Measurements from ENCODE around the gene OR6N1. TPM values are rescaled to one million over a fixed set of nuclear protein-coding genes. Genes with fewer than 3 reads are reported as not detected.

Gene OR6N1
- total and polyA plus RNA-seq, 9 of the 15 experiments (the other 6 are each of a cell fraction or from before 2014, with no cell fraction given): 0.01 to 0.07 TPM; not detected in 7

DNA sequence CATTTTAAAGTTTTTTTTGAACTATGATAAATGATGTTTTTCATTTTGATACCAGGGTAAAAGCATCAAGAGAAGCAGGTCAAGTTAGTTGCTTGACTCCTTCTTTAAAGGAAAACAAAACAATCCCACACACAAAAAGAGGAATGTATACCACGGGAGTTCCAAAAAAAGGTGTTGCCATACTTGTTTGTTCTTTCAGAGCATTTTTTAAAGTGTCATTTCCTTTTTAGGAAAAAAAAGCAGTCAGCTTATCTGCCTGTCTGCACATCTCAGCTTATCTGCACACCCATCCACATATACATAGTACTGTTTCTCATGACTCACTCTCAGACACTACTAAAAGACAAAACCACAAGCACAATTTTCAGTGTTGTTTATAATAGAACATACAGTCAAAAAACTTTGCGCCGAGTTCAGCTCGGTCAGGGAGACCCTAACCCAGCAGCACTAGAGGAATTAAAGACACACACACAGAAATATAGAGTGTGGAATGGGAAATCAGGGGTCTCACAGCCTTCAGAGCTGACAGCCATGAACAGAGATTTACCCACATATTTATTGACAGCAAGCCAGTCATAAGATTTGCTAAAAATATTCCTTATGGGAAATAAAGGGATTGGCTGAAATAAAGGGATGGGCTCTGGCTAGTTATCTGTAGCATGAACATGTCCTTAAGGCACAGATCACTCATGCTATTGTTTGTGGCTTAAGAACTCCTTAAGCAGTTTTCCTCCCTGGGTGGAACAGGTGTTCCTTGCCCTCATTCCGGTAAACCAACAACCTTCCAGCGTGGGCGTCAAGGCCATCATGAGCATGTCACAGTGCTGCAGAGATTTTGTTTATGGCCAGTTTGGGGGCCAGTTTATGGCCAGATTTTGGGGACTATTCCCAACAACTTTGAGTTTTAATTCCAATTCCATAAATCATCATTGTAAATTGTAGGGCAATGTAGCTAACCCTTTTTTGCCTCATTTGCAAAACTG is 47.8 kb upstream of the OR6N1 start (continued):
- TF ChIP-seq EZH2 (IDR thresholded peaks at IDR 0.05; ENCODE audit: borderline replicate concordance, low read depth, low read length) (no peak), TGIF2 (CRISPR knock-in tag; IDR thresholded peaks at IDR 0.05) (no peak), GTF2E2 (tag; IDR thresholded peaks at IDR 0.05) (0 out of 2 replicates have a peak, but pooled peaks have one; percentile 5), ZNF23 (CRISPR knock-in tag; IDR thresholded peaks at IDR 0.05) (no peak), PTTG1 (tag; IDR thresholded peaks at IDR 0.05; ENCODE audit: low read depth) (no peak), PHB2 (IDR thresholded peaks at IDR 0.05; ENCODE audit: low read depth) (no peak), SUPT5H (IDR thresholded peaks at IDR 0.05) (no peak), STAG1 (CRISPR knock-in tag; IDR thresholded peaks at IDR 0.05; ENCODE audit: borderline replicate concordance) (no peak), PRMT5 (CRISPR knock-in tag; IDR thresholded peaks at IDR 0.05) (no peak), GABPA (tag; conservative IDR thresholded peaks at IDR 0.05; ENCODE audit: low read depth) (peak; percentile 59; the same call in 1 of the 2 replicates), ZKSCAN8 (CRISPR knock-in tag; IDR thresholded peaks at IDR 0.05) (0 out of 2 replicates have a peak, but pooled peaks have one; percentile 7), FOXA1 (IDR thresholded peaks at IDR 0.05; ENCODE audit: borderline replicate concordance) (no peak), XRCC3 (IDR thresholded peaks at IDR 0.05) (no peak), ZNF184 (CRISPR knock-in tag; IDR thresholded peaks at IDR 0.05) (no peak), MEIS2 (IDR thresholded peaks at IDR 0.05; ENCODE audit: partially characterized antibody) (peak; percentile 89), ZNF263 (CRISPR knock-in tag; IDR thresholded peaks at IDR 0.05; ENCODE audit: borderline replicate concordance) (no peak), BACH1 (tag; IDR thresholded peaks at IDR 0.05) (peak; percentile 67; the same call in 1 of the 2 replicates), ETV6 (IDR thresholded peaks at IDR 0.05; ENCODE audit: borderline replicate concordance in 1 of 2, low read depth in 2 of 2, low read length in 1 of 2) (0 out of 4 replicates have a peak, but pooled peaks of 1 of the 2 experiments have one; percentile 54), ETV6 (CRISPR knock-in tag; IDR thresholded peaks at IDR 0.05; ENCODE audit: borderline replicate concordance) (no peak), KAT7 (CRISPR knock-in tag; IDR thresholded peaks at IDR 0.05; ENCODE audit: borderline replicate concordance) (no peak)
- TF ChIP-seq, protein P1, sequence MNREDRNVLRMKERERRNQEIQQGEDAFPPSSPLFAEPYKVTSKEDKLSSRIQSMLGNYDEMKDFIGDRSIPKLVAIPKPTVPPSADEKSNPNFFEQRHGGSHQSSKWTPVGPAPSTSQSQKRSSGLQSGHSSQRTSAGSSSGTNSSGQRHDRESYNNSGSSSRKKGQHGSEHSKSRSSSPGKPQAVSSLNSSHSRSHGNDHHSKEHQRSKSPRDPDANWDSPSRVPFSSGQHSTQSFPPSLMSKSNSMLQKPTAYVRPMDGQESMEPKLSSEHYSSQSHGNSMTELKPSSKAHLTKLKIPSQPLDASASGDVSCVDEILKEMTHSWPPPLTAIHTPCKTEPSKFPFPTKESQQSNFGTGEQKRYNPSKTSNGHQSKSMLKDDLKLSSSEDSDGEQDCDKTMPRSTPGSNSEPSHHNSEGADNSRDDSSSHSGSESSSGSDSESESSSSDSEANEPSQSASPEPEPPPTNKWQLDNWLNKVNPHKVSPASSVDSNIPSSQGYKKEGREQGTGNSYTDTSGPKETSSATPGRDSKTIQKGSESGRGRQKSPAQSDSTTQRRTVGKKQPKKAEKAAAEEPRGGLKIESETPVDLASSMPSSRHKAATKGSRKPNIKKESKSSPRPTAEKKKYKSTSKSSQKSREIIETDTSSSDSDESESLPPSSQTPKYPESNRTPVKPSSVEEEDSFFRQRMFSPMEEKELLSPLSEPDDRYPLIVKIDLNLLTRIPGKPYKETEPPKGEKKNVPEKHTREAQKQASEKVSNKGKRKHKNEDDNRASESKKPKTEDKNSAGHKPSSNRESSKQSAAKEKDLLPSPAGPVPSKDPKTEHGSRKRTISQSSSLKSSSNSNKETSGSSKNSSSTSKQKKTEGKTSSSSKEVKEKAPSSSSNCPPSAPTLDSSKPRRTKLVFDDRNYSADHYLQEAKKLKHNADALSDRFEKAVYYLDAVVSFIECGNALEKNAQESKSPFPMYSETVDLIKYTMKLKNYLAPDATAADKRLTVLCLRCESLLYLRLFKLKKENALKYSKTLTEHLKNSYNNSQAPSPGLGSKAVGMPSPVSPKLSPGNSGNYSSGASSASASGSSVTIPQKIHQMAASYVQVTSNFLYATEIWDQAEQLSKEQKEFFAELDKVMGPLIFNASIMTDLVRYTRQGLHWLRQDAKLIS (CRISPR knock-in tag; IDR thresholded peaks at IDR 0.05): no peak
- TF ChIP-seq, protein P2, sequence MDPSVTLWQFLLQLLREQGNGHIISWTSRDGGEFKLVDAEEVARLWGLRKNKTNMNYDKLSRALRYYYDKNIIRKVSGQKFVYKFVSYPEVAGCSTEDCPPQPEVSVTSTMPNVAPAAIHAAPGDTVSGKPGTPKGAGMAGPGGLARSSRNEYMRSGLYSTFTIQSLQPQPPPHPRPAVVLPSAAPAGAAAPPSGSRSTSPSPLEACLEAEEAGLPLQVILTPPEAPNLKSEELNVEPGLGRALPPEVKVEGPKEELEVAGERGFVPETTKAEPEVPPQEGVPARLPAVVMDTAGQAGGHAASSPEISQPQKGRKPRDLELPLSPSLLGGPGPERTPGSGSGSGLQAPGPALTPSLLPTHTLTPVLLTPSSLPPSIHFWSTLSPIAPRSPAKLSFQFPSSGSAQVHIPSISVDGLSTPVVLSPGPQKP (CRISPR knock-in tag; IDR thresholded peaks at IDR 0.05): no peak
- TF ChIP-seq, protein P3, sequence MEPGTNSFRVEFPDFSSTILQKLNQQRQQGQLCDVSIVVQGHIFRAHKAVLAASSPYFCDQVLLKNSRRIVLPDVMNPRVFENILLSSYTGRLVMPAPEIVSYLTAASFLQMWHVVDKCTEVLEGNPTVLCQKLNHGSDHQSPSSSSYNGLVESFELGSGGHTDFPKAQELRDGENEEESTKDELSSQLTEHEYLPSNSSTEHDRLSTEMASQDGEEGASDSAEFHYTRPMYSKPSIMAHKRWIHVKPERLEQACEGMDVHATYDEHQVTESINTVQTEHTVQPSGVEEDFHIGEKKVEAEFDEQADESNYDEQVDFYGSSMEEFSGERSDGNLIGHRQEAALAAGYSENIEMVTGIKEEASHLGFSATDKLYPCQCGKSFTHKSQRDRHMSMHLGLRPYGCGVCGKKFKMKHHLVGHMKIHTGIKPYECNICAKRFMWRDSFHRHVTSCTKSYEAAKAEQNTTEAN (CRISPR knock-in tag; IDR thresholded peaks at IDR 0.05): no peak

Measured in K562 (cell line).